GM23338 (cell line): ENCODE data around the gene ATP1B3.

Source experiments
- CTCF ChIP-seq, 2 experiments: fragments of 200-600 bp in 1 of 2; sonication (generic) in 1 of 2; conservative IDR thresholded peaks; 2 replicates each; pipeline versions ENCODE4 v1.5.1 to v1.6.1; 2016 to 2017; ENCODE audit warnings: antibody characterized with exemption in 2 of 2, low read depth in 2 of 2, mild to moderate bottlenecking in 2 of 2, moderate library complexity in 1 of 2
- EZH2 ChIP-seq: fragments of 200-600 bp; sonication (generic); IDR thresholded peaks from one replicate; pipeline ENCODE4 v1.8.0; 2017; ENCODE audit warnings: antibody characterized with exemption, mild to moderate bottlenecking, low read depth; ENCODE audit not compliant: unreplicated experiment
- EZH2phosphoT487 ChIP-seq: fragments of 200-600 bp; sonication (generic); IDR thresholded peaks from one replicate; pipeline ENCODE4 v1.8.1; 2018; ENCODE audit warnings: antibody characterized with exemption; ENCODE audit not compliant: unreplicated experiment
- JUNB ChIP-seq: IDR thresholded peaks from one replicate; pipeline ENCODE4 v1.6.1; 2016; ENCODE audit warnings: antibody characterized with exemption; ENCODE audit not compliant: unreplicated experiment
- POLR2AphosphoS5 ChIP-seq: IDR thresholded peaks from 2 replicates; pipeline ENCODE4 v1.6.1; 2016; ENCODE audit warnings: antibody characterized with exemption, low read depth
- REST ChIP-seq: IDR thresholded peaks from one replicate; pipeline ENCODE4 v1.6.1; 2018; ENCODE audit warnings: antibody characterized with exemption; ENCODE audit not compliant: unreplicated experiment
- STAT1 ChIP-seq: IDR thresholded peaks from one replicate; pipeline ENCODE4 v1.6.1; 2016; ENCODE audit warnings: antibody characterized with exemption; ENCODE audit not compliant: unreplicated experiment
- ZNF114 ChIP-seq: fragments of 250-450 bp; sonication (Bioruptor Pico); IDR thresholded peaks from 2 replicates; pipeline ENCODE4 v1.5.0; 2020; ENCODE audit warnings: mild to moderate bottlenecking, moderate library complexity
- ZNF462 ChIP-seq: fragments of 250-450 bp; sonication (Bioruptor Pico); IDR thresholded peaks from 2 replicates; pipeline ENCODE4 v1.5.0; 2020; ENCODE audit warnings: mild to moderate bottlenecking, moderate library complexity

GRCh38 chr3:141900343-141900742, 23.9 kb downstream of the ATP1B3 start:
- no peak for TF ChIP-seq CTCF (conservative IDR thresholded peaks at IDR 0.05; ENCODE audit: low read depth in 2 of 2)
- TF ChIP-seq EZH2phosphoT487, result no peak
- no peak for TF ChIP-seq POLR2AphosphoS5
- TF ChIP-seq EZH2, result no peak
- no peak for TF ChIP-seq JUNB
- no peak for TF ChIP-seq ZNF462 (CRISPR knock-in tag)
- TF ChIP-seq REST, result no peak
- TF ChIP-seq ZNF114, result no peak
- no peak for TF ChIP-seq STAT1
